GM10248 (cell line): ENCODE measurements around the gene NOTCH1.

ENCODE experiments used
- CTCF ChIA-PET: fragments of 300-600 bp; sonication (Branson Sonifier 250); formaldehyde crosslinking; extraction: SDS; loops from one replicate; lab custom pipeline; 2021; ENCODE audit warnings: antibody characterized with exemption; lab: Yijun Ruan, JAX
- POLR2A ChIA-PET: fragments of 350-650 bp; sonication (Branson Sonifier 250); formaldehyde crosslinking; extraction: SDS; loops from one replicate; lab custom pipeline; 2020; ENCODE audit warnings: antibody characterized with exemption; lab: Yijun Ruan, JAX
- DNase-seq: peaks from one replicate; pipeline ENCODE4 v3.0.0; 2012; ENCODE audit errors: extremely low spot score
- CTCF ChIP-seq: IDR thresholded peaks from 2 replicates; pipeline ENCODE4 v1.5.1; 2012; ENCODE audit warnings: mild to moderate bottlenecking, low read depth; ENCODE audit errors: extremely low read depth, missing control alignments, control extremely low read depth

NOTCH1 gene

GRCh38 chr9:136463578-136463977 is 82.3 kb downstream of the NOTCH1 start:
- ChIA-PET POLR2A (no interaction called here), CTCF (interaction anchor here (0.9 to 1.7 kb wide), 2 partner anchors 12 to 22 kb away, joined by 3 read pairs; no protein-coding TSS in a partner anchor)
- no peak for TF ChIP-seq CTCF

GRCh38 chr9:136462664-136463063 is 83.2 kb downstream of the NOTCH1 start:
- no peak for DNase-seq
- ChIA-PET POLR2A (no interaction called here), CTCF (interaction anchor here (1.2 to 1.7 kb wide), 2 partner anchors 11 to 18 kb away, joined by 3 read pairs; no protein-coding TSS in a partner anchor)
- TF ChIP-seq CTCF: no peak

More at GRCh38 chr9:136463578-136463977, 82.3 kb downstream of the NOTCH1 start:
- no peak for DNase-seq

- POLR2A ChIA-PET: interaction anchor here (0.5 kb wide), 1 partner anchor 240 kb away, joined by 4 read pairs; no protein-coding TSS in a partner anchor
- no peak for DNase-seq
- no peak for TF ChIP-seq CTCF
- CTCF ChIA-PET: interaction anchor here (0.9 to 1.2 kb wide), 2 partner anchors 15 to 20 kb away, joined by 3 to 5 read pairs; no protein-coding TSS in a partner anchor
Observed at GRCh38 chr9:136460772-136461325, 85.0 kb downstream of the NOTCH1 start.

- POLR2A ChIA-PET: no interaction called here
- CTCF ChIA-PET: interaction anchor here (1.0 kb wide), 1 partner anchor 19 kb away, joined by 3 read pairs; no protein-coding TSS in a partner anchor
- DNase-seq: no peak
- TF ChIP-seq CTCF: no peak
Observed at GRCh38 chr9:136459425-136459824, 86.4 kb downstream of the NOTCH1 start.

- ChIA-PET POLR2A (no interaction called here), CTCF (interaction anchor here (1.0 kb wide), 1 partner anchor 13 kb away, joined by 3 read pairs; no protein-coding TSS in a partner anchor)
Observed at GRCh38 chr9:136457326-136457725, 88.5 kb downstream of the NOTCH1 start.

GRCh38 chr9:136456258-136456657 is 89.6 kb downstream of the NOTCH1 start:
- ChIA-PET CTCF (interaction anchor here (1.0 kb wide), 1 partner anchor 14 kb away, joined by 3 read pairs; no protein-coding TSS in a partner anchor), POLR2A (no interaction called here)
- TF ChIP-seq CTCF: no peak
- no peak for DNase-seq

More at GRCh38 chr9:136457326-136457725, 88.5 kb downstream of the NOTCH1 start:
- DNase-seq: no peak
- TF ChIP-seq CTCF: no peak
